Stomach (tissue), 9 donors: Measurements from ENCODE around the gene NUP214. TPM values are rescaled to one million over a fixed set of nuclear protein-coding genes. Genes with fewer than 3 reads are reported as not detected.
"Not testable (repeated sequence)": the region's sequence is repeated elsewhere in the genome, so short reads cannot be mapped to it uniquely, and the experiment has no call there.

Source experiments
- DNase-seq, 2 donors: peaks; one replicate each; pipeline versions ENCODE4 v3.0.0 to v3.0.0-alpha.2; 2013 to 2019
- H3K27ac ChIP-seq, 5 donors: fragments of 200-600 bp in 4 of 5; sonication (generic) in 4 of 5; one replicate each; pipeline ENCODE4 v1.5.1; 2013 to 2019; ENCODE audit warnings: mild to moderate bottlenecking in 1 of 5, moderate library complexity in 1 of 5
- H3K27me3 ChIP-seq, 3 donors: fragments of 200-600 bp; sonication (generic); one replicate each; pipeline ENCODE4 v1.5.1; 2017 to 2019; ENCODE audit warnings: mixed run types in 1 of 3
- H3K36me3 ChIP-seq, 4 donors: fragments of 200-600 bp; sonication (generic); 1 replicate in 3 of 4; 2 replicates in 1 of 4; pipeline ENCODE4 v1.5.1; 2016 to 2019
- H3K4me1 ChIP-seq, 4 donors: fragments of 200-600 bp; sonication (generic); one replicate each; pipeline ENCODE4 v1.5.1; 2016 to 2019
- H3K4me3 ChIP-seq, 4 donors: fragments of 200-600 bp; sonication (generic) in 3 of 4; one replicate each; pipeline ENCODE4 v1.5.1; 2016 to 2019; ENCODE audit warnings: mild to moderate bottlenecking in 1 of 4
- H3K9me3 ChIP-seq, 4 donors: fragments of 200-600 bp; sonication (generic); one replicate each; pipeline ENCODE4 v1.5.1; 2016 to 2019
- EP300 ChIP-seq: sonication (generic); formaldehyde crosslinking; IDR thresholded peaks from one replicate; pipeline ENCODE4 v1.6.1; 2017; ENCODE audit warnings: antibody characterized with exemption
- POLR2A ChIP-seq, 4 donors: fragments of 450-650 bp; IDR thresholded peaks; one replicate each; pipeline ENCODE4 v1.6.1; 2016; ENCODE audit warnings: antibody characterized with exemption in 4 of 4, control low read depth in 2 of 4, mild to moderate bottlenecking in 1 of 4, moderate library complexity in 1 of 4
- POLR2AphosphoS5 ChIP-seq, 3 donors: sonication (generic); formaldehyde crosslinking; IDR thresholded peaks; one replicate each; pipeline ENCODE4 v1.6.1; 2016; ENCODE audit warnings: antibody characterized with exemption in 3 of 3
- WGBS, 5 donors: extraction: QIAGEN DNeasy Blood & Tissue Kit in 3 of 5; methylation state at CpG; one replicate each; pipeline versions ENCODE4 v1.1.5 to v1.1.7; 2013 to 2018; 5-methylcytosine and 5-hydroxymethylcytosine counted together
- intact Hi-C: fragments of 100-400 bp; cut with DNase I; formaldehyde crosslinking; loops from one replicate; pipeline ENCODE4 v1.15.1; 2023; ENCODE audit warnings: low total_unique reads
- polyA plus RNA-seq, 3 donors: library from polyadenylated mRNA; stranded (reverse); fragments of 200-250 nt; gene quantifications; one replicate each; pipeline ENCODE4 v1.2.3, GENCODE V29; 2013
- total RNA-seq, 5 donors: library from RNA; depleted of rRNA; stranded (reverse); fragments of >200 nt; gene quantifications; one replicate each; pipeline versions ENCODE4 v1.1.0 to v1.2.3, GENCODE V29; 2014 to 2016
- TF ChIP-seq, protein P1 (sequence below), 7 experiments: fragments of 450-650 bp in 4 of 7; fragments of 200-600 bp in 3 of 7; sonication (generic) in 3 of 7; IDR thresholded peaks; one replicate each; pipeline ENCODE4 v1.5.1; 2016 to 2019; ENCODE audit warnings: antibody characterized with exemption in 7 of 7, control low read depth in 2 of 7, mild to moderate bottlenecking in 1 of 7
- donor health status: healthy with polysubstance abuse.
- donor health status: Bipolar disorder and iron deficiency.
- donor health status: healthy.

The NUP214 gene
- total and polyA plus RNA-seq, 8 donors, result 21.7 to 111 (median 35.0) TPM

DNA sequence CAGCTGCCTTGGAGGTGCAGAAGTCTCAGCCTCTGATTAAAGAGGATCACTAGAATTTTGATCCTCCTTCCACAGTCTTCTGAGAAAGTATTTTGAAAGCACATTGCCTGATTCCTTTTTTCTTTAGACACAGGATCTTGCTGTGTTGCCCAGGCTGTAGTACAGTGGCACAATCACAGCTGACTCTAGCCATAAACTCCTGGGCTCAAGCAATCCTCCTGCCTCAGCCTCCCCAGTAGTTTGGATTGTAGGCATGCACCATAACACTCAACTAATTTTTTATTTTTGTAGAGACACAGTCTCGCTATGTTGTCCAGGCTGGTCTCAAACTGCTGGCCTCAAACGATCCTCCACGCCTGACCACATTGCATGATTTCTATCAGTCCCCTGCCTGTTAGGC, 76.5 kb downstream of the NUP214 start:
- WGBS, 5 donors, result 96 to 99% (median 98%) methylated on average over 3 of the region's 3 CpGs
- Histone ChIP-seq H3K4me1 (no peaks in the 10 kb centered on the region), H3K9me3 (no peaks in the 10 kb centered on the region), H3K27ac (no peak overlapping the region), H3K27me3 (no peaks in the 10 kb centered on the region), H3K36me3 (peaks cover 54 to 100% (median 97%) of the 10 kb centered on the region in 4 donors), H3K4me3 (no peak overlapping the region)
- DNase-seq, result no peak
- TF ChIP-seq, protein P1, sequence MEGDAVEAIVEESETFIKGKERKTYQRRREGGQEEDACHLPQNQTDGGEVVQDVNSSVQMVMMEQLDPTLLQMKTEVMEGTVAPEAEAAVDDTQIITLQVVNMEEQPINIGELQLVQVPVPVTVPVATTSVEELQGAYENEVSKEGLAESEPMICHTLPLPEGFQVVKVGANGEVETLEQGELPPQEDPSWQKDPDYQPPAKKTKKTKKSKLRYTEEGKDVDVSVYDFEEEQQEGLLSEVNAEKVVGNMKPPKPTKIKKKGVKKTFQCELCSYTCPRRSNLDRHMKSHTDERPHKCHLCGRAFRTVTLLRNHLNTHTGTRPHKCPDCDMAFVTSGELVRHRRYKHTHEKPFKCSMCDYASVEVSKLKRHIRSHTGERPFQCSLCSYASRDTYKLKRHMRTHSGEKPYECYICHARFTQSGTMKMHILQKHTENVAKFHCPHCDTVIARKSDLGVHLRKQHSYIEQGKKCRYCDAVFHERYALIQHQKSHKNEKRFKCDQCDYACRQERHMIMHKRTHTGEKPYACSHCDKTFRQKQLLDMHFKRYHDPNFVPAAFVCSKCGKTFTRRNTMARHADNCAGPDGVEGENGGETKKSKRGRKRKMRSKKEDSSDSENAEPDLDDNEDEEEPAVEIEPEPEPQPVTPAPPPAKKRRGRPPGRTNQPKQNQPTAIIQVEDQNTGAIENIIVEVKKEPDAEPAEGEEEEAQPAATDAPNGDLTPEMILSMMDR (IDR thresholded peaks at IDR 0.05), result no peak
- TF ChIP-seq POLR2A (IDR thresholded peaks at IDR 0.05), result no peak
- TF ChIP-seq EP300, result no peak
- no peak for TF ChIP-seq POLR2AphosphoS5 (IDR thresholded peaks at IDR 0.05)
- intact Hi-C loops, result no loop called here

- TF ChIP-seq POLR2AphosphoS5 (IDR thresholded peaks at IDR 0.05), result no peak
- TF ChIP-seq POLR2A (IDR thresholded peaks at IDR 0.05), result no peak
- TF ChIP-seq, protein P1 (IDR thresholded peaks at IDR 0.05), result no peak
- TF ChIP-seq EP300, result no peak
- Histone ChIP-seq H3K27me3 (no peaks in the 10 kb centered on the region), H3K4me1 (no peaks in the 10 kb centered on the region), H3K9me3 (no peaks in the 10 kb centered on the region), H3K36me3 (peaks cover 37 to 99% (median 96%) of the 10 kb centered on the region in 4 donors), H3K4me3 (no peak overlapping the region), H3K27ac (no peak overlapping the region)
- 85 to 91% (median 87%) methylated on average over 4 of the region's 4 CpGs for WGBS, 5 donors
- no peak for DNase-seq
- intact Hi-C loops, result no loop called here
Observed at GRCh38 chr9:131203431-131204218, 78.2 kb downstream of the NUP214 start.

DNA sequence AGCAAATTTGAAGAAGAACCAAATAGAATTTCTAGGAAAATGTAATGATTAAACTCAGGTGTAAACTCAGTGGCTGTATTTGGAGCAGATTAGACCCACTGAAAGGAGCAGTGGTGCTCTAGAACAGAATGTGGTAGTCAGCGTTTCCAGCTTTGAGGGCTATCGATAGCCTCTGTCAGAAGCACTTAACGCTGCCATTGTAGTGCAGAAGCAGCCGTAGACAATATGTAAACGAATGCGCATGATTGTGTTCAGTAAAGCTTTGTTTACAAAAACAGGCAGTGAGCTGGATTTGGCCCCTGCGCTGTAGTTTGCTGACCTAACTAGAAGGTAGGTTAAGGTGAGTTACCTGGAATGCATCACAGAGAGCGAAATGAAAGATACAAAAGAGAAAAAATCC, 78.9 kb downstream of the NUP214 start:
- WGBS, 5 donors, result 85 to 92% (median 86%) methylated on average over 8 of the region's 8 CpGs
- TF ChIP-seq EP300, result no peak
- no peak for TF ChIP-seq POLR2A (IDR thresholded peaks at IDR 0.05)
- no peak for TF ChIP-seq POLR2AphosphoS5 (IDR thresholded peaks at IDR 0.05)
- TF ChIP-seq, protein P1 (IDR thresholded peaks at IDR 0.05), result no peak
- Histone ChIP-seq H3K4me3 (no peak overlapping the region), H3K27me3 (no peaks in the 10 kb centered on the region), H3K36me3 (peaks cover 30 to 99% (median 94%) of the 10 kb centered on the region in 4 donors), H3K9me3 (no peaks in the 10 kb centered on the region), H3K27ac (no peak overlapping the region), H3K4me1 (no peaks in the 10 kb centered on the region)
- intact Hi-C loops, result no loop called here
- no peak for DNase-seq

DNA sequence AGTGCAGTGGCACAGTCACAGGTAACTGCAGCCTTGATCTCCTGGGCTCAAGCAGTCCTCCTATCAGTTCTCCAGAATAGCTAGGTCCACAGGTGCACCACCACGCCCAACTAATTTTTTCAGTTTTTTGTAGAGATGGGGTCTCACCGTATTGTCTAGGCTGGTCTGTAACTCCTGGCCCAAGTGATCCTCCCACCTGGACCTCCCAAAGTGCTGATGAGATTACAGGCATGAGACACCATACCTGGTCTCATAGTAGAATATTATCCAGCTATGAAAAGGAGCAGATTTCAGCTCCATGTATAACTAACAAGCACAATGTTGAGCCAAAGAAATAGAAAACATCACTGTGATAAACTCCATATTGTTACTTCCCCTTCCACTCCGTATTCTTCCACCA, 81.1 kb downstream of the NUP214 start:
- H3K4me3 ChIP-seq, result no peak overlapping the region
- H3K36me3 ChIP-seq, result peaks cover 23 to 98% (median 90%) of the 10 kb centered on the region in 4 donors
- DNase-seq, result no peak
- no peaks in the 10 kb centered on the region for H3K27me3 ChIP-seq
- WGBS, 5 donors, result 93 to 99% (median 94%) methylated on average over 3 of the region's 3 CpGs
- TF ChIP-seq EP300 (no peak), POLR2AphosphoS5 (IDR thresholded peaks at IDR 0.05) (no peak), POLR2A (IDR thresholded peaks at IDR 0.05) (no peak)
- TF ChIP-seq, protein P1 (IDR thresholded peaks at IDR 0.05), result no peak
- no peaks in the 10 kb centered on the region for H3K4me1 ChIP-seq
- H3K9me3 ChIP-seq, result peaks cover 0 to 6% (median 0%) of the 10 kb centered on the region in 4 donors
- intact Hi-C loops, result no loop called here
- H3K27ac ChIP-seq, result no peak overlapping the region

DNA sequence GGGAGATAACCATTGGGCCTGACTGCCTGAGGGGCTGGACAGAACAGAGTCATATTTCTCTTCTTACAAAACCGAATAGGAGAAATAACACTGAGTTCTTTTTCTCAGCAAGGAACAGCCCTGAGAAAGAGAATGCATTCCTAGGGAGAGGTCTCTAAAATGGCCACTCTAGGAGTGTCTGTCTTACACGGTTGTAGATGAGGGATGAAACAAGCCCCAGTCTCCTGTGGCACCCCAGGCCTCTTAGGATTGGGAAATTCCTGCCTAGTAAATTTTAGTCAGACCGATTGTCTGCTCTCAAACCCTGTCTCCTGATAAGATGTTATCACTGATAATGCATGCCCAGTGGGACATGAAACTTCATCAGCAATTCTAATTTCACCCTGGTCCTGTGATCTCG, 86.5 kb downstream of the NUP214 start:
- H3K27me3 ChIP-seq, DNase-seq, H3K27ac ChIP-seq, H3K4me3 ChIP-seq, intact Hi-C loops: not testable (repeated sequence)
- peaks cover 0 to 10% (median 0%) of the 10 kb centered on the region in 4 donors for H3K4me1 ChIP-seq
- 92 to 100% (median 94%) methylated on average over 4 of the region's 4 CpGs for WGBS, 5 donors
- peaks cover 0 to 15% (median 9%) of the 10 kb centered on the region in 4 donors for H3K9me3 ChIP-seq
- H3K36me3 ChIP-seq, result peaks cover 0 to 83% (median 73%) of the 10 kb centered on the region in 4 donors
